SJCRH30 (cell line): ENCODE data around the gene CYB561D1. TPM values are rescaled to one million over a fixed set of nuclear protein-coding genes. Genes with fewer than 3 reads are reported as not detected.
"Not testable (repeated sequence)": the region's sequence is repeated elsewhere in the genome, so short reads cannot be mapped to it uniquely, and the experiment has no call there.

Source experiments
- DNase-seq, 2 experiments: peaks; one replicate each; pipeline ENCODE4 v3.0.0-alpha.2; 2015 to 2020
- H3K27ac ChIP-seq: fragments of 250-450 bp; sonication (Bioruptor Pico); 2 replicates; pipeline ENCODE4 v1.5.1; 2020; ENCODE audit warnings: mild to moderate bottlenecking, moderate library complexity
- H3K27me3 ChIP-seq: fragments of 250-450 bp; sonication (Bioruptor Pico); 2 replicates; pipeline ENCODE4 v1.5.1; 2020; ENCODE audit warnings: mild to moderate bottlenecking, moderate library complexity
- H3K36me3 ChIP-seq: fragments of 250-450 bp; sonication (Bioruptor Pico); 2 replicates; pipeline ENCODE4 v1.5.1; 2020; ENCODE audit warnings: mild to moderate bottlenecking, moderate library complexity
- H3K4me1 ChIP-seq: fragments of 250-450 bp; sonication (Bioruptor Pico); 2 replicates; pipeline ENCODE4 v1.5.1; 2020; ENCODE audit warnings: mild to moderate bottlenecking, moderate library complexity
- H3K4me3 ChIP-seq: fragments of 250-450 bp; sonication (Bioruptor Pico); 2 replicates; pipeline ENCODE4 v1.5.1; 2020; ENCODE audit warnings: mild to moderate bottlenecking, moderate library complexity
- H3K9me3 ChIP-seq: fragments of 250-450 bp; sonication (Bioruptor Pico); replicated peaks from 2 replicates; pipeline ENCODE4 v1.5.1; 2020; ENCODE audit warnings: mild to moderate bottlenecking, moderate library complexity
- total RNA-seq: library from RNA; depleted of rRNA; stranded (reverse); fragments of >200 nt; shearing (Covaris generic); gene quantifications from 2 replicates; pipeline ENCODE4 v1.2.3, GENCODE V29; 2014

Gene CYB561D1
- total RNA-seq, 1 experiment from 2014 or later = 9.7 TPM

DNA sequence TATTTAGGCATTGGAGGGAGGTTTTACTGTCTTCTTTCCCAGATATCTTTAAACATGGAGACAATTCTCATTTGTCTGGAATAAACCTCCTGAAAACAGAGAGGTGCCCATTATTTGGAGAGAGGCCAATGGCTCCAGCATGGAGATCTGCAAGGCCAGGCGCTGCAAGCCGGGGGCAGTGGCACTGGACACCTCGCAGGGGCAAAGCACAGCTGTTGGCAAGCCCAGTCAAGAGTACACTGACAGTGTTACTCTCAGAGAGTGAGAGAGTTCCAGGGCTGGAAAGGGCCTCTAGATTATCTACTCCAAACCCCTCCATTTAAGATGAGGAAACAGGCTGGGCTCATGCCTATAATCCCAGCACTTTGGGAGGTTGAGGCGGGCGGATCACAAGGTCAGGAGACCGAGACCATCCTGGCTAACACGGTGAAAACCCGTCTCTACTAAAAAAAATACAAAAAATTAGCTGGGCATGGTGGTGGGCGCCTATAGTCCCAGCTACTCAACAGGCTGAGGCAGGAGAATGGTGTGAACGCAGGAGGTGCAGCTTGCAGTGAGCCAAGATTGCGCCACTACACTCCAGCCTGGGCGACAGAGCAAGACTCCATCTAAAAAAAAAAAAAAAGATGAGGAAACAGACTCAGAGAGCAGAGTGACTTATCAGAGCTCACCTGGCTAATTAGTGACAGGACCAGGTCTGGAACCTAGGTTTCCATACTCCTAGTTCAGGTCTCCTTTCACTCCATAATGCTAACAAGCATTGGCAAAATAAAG, 20.4 kb upstream of the CYB561D1 start:
- not testable (repeated sequence) for H3K36me3 ChIP-seq, DNase-seq, H3K4me1 ChIP-seq, H3K4me3 ChIP-seq, H3K27ac ChIP-seq, H3K9me3 ChIP-seq
- peaks cover 10% of the 10 kb centered on the region; the same call in 1 of the 2 replicates for H3K27me3 ChIP-seq

DNA sequence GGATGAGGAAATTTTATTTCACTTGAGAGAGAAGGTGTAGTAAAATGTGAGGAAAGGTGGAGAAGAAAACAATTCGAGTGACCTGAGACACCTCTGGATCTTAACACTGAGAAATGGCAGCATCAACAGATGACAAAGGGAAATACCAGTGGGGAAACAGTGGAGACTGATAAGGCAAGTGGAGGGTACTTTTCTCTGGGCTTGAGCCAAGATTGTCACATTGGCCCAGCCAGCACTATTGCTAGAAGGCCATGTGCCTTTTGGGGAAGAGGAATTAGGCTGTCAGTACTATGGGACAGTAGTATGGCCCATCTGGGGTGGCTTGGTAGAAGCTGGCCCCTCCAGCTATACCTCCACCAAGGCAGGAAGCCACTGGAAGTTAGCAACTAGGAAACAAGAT, 19.2 kb upstream of the CYB561D1 start:
- Histone ChIP-seq H3K4me1 (no peaks in the 10 kb centered on the region), H3K27ac (no peak overlapping the region), H3K27me3 (0 out of 2 replicates have a peak, but pooled peaks cover 6% of the 10 kb centered on the region), H3K4me3 (no peak overlapping the region), H3K9me3 (no peaks in the 10 kb centered on the region), H3K36me3 (no peaks in the 10 kb centered on the region)
- DNase-seq = no peak

DNA sequence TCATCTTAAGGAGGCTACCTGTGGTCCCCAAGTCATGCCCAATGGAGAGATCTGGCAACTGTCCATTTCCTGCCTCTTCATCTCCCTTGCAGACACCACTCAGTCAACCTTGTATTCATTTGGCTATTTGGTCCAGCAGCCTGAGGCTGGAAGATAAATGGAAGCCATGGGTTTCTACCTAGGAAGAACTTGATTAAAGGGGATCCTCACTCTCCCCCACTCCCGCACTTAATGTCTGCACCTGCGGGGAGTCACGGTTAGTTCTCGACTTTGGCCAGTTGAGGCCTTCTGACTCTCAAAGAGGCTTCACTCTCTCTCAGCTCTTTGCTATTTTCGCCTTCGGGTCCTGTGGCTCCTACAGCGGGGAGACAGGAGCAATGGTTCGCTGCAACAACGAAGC, 18.6 kb upstream of the CYB561D1 start:
- no peaks in the 10 kb centered on the region for H3K36me3 ChIP-seq
- H3K4me1 ChIP-seq = no peaks in the 10 kb centered on the region
- H3K27me3 ChIP-seq = 0 out of 2 replicates have a peak, but pooled peaks cover 6% of the 10 kb centered on the region
- no peak overlapping the region for H3K4me3 ChIP-seq
- DNase-seq = no peak
- H3K9me3 ChIP-seq = no peaks in the 10 kb centered on the region
- no peak overlapping the region for H3K27ac ChIP-seq

DNA sequence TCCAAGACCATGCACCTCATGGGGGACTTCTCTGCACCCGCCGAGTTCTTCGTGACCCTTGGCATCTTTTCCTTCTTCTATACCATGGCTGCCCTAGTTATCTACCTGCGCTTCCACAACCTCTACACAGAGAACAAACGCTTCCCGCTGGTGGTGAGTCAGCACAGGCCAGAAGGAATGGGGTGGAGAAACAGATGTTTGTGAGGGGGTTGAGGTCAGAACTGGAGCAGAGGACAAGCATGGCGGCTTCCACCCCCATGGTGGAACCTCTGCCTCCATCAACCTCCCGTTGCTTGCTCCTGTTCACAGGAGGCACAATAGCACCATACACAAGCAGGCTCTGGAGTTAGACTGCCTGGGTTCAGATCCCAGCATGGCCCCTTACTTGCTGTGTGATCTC, 17.1 kb upstream of the CYB561D1 start:
- H3K4me1 ChIP-seq = no peaks in the 10 kb centered on the region
- no peak for DNase-seq
- no peaks in the 10 kb centered on the region for H3K36me3 ChIP-seq
- H3K9me3 ChIP-seq = no peaks in the 10 kb centered on the region
- H3K27ac ChIP-seq = no peak overlapping the region
- H3K4me3 ChIP-seq = no peak overlapping the region
- 0 out of 2 replicates have a peak, but pooled peaks cover 3% of the 10 kb centered on the region for H3K27me3 ChIP-seq

DNA sequence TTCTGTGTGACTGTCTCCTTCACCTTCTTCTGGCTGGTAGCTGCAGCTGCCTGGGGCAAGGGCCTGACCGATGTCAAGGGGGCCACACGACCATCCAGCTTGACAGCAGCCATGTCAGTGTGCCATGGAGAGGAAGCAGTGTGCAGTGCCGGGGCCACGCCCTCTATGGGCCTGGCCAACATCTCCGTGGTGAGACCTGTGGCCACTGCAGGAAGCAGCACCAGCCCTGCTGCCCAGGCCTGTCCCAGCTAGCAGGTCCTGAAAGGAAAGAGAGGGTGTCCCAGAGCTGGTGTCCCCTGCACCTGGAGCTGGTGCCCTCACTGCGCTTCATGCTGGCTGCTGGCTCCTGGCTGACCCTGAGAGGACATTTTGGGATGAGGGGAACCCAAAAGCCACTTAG, 16.1 kb upstream of the CYB561D1 start:
- H3K9me3 ChIP-seq = no peaks in the 10 kb centered on the region
- DNase-seq = no peak
- no peak overlapping the region for H3K27ac ChIP-seq
- H3K4me3 ChIP-seq = no peak overlapping the region
- H3K27me3 ChIP-seq = 0 out of 2 replicates have a peak, but pooled peaks cover 3% of the 10 kb centered on the region
- H3K36me3 ChIP-seq = no peaks in the 10 kb centered on the region
- no peaks in the 10 kb centered on the region for H3K4me1 ChIP-seq

DNA sequence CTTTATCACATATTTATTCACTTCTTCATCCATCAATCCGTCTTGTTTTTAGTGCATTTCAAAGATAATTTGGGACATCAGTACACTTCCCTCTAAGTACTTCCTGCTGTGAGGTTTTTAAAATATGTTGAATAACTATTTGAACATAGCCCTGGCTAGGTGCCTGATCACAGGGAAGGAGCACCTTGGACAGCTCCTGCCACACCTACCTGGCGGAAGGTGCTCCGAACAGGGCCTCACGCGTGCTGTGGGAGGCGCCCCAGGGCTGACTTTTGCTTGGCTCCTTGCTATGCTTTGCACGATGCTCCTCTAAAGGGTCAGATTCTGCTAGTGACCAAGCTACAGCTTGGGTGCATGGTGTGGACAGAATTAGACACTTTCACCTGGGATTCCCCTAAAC, 15.1 kb upstream of the CYB561D1 start:
- Histone ChIP-seq H3K4me1 (no peaks in the 10 kb centered on the region), H3K36me3 (no peaks in the 10 kb centered on the region), H3K9me3 (no peaks in the 10 kb centered on the region), H3K27me3 (0 out of 2 replicates have a peak, but pooled peaks cover 3% of the 10 kb centered on the region), H3K4me3 (no peak overlapping the region), H3K27ac (no peak overlapping the region)
- no peak for DNase-seq

DNA sequence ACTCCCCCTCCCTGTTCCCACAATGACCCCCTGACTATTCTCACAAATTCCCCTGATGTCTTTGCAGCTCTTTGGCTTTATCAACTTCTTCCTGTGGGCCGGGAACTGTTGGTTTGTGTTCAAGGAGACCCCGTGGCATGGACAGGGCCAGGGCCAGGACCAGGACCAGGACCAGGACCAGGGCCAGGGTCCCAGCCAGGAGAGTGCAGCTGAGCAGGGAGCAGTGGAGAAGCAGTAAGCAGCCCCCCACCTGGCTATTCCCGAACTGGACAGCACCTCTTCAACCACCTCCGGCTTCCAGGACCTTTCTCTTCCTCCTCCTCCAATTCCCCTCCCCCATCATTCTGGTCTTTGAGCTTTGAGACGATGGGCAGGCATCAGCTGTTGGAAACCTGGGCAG, 14.6 kb upstream of the CYB561D1 start:
- Histone ChIP-seq H3K27me3 (0 out of 2 replicates have a peak, but pooled peaks cover 3% of the 10 kb centered on the region), H3K4me1 (no peaks in the 10 kb centered on the region), H3K36me3 (no peaks in the 10 kb centered on the region), H3K4me3 (no peak overlapping the region), H3K9me3 (no peaks in the 10 kb centered on the region), H3K27ac (no peak overlapping the region)
- DNase-seq = no peak

DNA sequence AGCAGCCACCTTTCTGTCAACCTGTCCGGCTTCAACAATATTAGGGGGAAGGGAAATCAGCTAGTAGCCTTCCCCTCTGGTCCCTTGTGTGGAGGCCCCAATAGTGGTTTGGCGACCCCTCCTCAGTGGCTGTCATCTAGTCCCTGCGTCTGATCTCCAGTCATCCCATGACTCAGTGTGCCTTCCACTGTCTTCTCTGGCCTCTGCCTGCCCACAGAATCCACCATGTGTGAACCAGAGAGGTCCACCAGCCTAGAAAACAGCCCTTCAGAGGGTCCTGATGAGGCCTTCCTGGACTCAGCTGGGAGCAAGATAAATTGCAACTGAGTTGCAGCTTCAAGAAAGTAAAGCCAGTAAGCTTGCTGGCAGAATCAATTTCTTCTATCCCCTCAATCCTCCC, 14.0 kb upstream of the CYB561D1 start:
- no peak overlapping the region for H3K27ac ChIP-seq
- H3K36me3 ChIP-seq = no peaks in the 10 kb centered on the region
- no peak for DNase-seq
- H3K9me3 ChIP-seq = no peaks in the 10 kb centered on the region
- 0 out of 2 replicates have a peak, but pooled peaks cover 3% of the 10 kb centered on the region for H3K27me3 ChIP-seq
- H3K4me3 ChIP-seq = no peak overlapping the region
- H3K4me1 ChIP-seq = no peaks in the 10 kb centered on the region

DNA sequence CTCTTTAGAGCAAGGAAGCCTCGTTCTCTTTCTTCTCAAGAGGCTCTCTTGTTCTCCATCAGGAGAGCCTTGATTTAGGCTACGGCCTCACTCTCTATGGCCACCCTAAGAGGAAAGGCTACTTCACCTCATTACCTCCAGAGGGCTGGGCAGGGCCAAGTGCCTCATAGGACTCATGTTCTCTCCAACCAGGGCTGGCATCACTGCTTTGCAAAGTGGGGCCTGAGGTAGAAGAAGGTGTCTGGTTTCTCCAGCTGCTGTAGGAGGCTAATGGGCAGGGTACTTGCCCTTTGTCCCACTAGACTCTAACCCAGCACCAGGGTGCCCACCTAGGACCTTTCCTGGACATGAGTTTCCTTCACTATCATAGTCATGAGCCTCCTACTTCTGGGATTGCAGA, 12.2 kb upstream of the CYB561D1 start:
- DNase-seq = no peak
- no peaks in the 10 kb centered on the region for H3K9me3 ChIP-seq
- H3K4me1 ChIP-seq = no peaks in the 10 kb centered on the region
- no peak overlapping the region for H3K4me3 ChIP-seq
- no peaks in the 10 kb centered on the region; the same call in 1 of the 2 replicates for H3K36me3 ChIP-seq
- H3K27me3 ChIP-seq = no peaks in the 10 kb centered on the region
- H3K27ac ChIP-seq = no peak overlapping the region

DNA sequence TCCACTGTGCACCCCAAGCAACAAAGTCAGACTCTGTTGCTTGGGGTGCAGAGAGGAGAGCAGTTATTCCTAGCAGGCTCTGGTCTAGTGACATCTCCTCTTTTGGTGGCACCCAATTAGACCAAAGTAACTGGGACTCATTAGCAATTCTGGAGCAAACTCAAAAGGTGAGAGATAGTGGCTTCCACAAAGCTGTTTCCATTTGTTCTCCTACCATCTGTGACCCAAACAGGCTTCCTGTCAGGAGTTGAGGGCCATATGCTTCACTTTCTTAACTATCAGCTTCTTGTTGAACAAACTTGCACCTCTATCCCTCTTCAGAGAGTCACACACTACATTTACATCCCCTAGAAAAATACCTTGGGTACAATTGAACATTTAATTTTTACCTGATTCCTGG, 11.7 kb upstream of the CYB561D1 start:
- no peak for DNase-seq
- no peaks in the 10 kb centered on the region for H3K27me3 ChIP-seq
- no peaks in the 10 kb centered on the region for H3K9me3 ChIP-seq
- H3K36me3 ChIP-seq = no peaks in the 10 kb centered on the region; the same call in 1 of the 2 replicates
- H3K4me3 ChIP-seq = no peak overlapping the region
- H3K4me1 ChIP-seq = no peaks in the 10 kb centered on the region
- no peak overlapping the region for H3K27ac ChIP-seq

DNA sequence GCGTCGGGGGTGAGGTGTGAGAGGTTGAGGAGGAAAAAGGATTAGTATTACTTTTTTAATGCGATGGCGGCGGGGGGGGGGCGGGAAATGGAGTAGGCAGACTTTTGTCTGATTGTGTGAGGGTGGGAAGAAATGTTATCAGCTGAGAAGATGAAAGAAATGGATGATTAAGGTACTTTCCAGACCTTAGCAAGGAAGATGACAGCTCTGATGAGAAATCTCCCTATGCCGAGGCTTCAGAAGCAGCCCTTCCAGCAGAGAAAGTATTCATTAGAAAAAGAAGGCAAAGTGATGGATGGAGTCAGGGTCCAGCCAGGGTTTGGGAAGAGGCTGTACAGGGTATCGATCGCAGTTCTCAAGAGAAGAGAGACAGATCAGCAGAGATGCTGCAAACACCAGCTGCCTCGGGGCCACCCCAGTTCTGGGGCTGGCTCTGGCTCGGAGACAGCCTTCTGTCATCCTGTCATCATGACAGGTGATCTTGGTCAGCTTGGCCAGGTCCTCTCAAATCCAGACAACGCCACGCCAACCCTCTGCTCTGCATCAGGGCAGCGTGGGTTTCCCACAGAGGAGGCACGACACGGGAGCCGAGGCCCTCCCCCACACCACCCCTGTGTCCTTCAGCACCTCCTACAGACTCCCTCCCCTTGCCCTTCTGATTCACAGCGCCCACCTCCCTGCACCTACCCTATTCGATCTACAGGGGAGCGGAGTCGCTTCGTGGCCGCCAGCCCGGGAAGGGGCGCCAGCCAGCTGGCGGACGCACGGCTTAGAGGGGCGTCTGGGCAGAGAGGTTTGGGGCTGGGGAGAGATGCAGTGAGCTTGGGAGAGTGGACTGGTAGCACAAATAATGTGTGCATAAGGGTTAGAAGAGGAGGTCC, 10.9 kb upstream of the CYB561D1 start:
- H3K36me3 ChIP-seq = no peaks in the 10 kb centered on the region; the same call in 1 of the 2 replicates
- H3K27ac ChIP-seq = no peak overlapping the region
- no peaks in the 10 kb centered on the region for H3K9me3 ChIP-seq
- no peaks in the 10 kb centered on the region for H3K4me1 ChIP-seq
- no peaks in the 10 kb centered on the region for H3K27me3 ChIP-seq
- peak overlapping the region; percentile 94 for H3K4me3 ChIP-seq
- DNase-seq = peak in 1 of 2 experiments; percentile 52

DNA sequence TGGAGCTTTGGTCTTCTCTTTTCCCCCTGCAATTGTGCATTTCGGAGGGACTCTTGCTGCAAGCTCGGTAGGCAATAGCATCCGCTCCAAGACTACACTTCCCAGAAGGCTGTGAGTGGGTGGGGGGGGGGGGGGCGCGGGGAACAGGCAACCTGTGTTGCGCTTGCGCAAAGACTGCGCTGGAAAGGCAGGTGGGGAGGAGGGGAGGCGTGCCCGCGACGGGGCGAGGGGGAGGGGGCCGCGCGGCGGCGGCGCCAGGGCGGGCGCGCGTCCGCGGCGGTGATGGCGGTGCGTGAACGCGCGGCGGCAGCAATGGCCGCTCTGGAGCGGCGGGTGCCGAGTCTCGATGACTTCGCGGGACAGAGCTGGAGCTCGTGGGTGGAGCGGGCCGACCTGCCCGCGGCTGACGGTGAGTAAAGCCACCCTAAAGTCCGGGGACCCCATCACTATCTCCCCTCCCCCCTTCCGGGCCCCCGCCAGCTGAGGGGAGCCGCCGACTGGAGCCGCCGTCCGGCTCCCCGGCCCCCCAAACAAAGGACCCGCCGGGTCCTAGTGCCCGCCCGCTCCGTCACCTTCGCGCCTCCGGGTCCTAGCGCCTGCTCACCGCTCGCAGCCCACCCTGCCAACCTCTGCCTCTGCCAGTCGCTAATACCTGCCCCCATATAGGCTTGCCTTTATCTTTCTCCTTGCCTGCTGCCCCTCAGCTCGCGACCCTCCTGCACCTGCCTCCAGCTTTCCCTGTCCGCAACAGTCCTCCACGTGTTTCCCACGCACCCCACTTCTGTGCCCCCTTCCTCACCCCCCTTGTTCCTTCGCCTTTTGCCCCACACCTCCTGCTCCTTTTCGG, 10.0 kb upstream of the CYB561D1 start, which contains the start of gene ATXN7L2:
ATXN7L2 (plus strand) TSS at position 234 of the 847 bp plus-strand sequence; CDS start at position 283, 49 bp downstream.
- peak within 1 kb of the TSS; percentile 97 for H3K27ac ChIP-seq
- peak; percentile 93 to 94 for DNase-seq
- H3K9me3 ChIP-seq = no peaks in the 10 kb centered on the region
- H3K4me3 ChIP-seq = peak within 1 kb of the TSS; percentile 94
- H3K27me3 ChIP-seq = no peaks in the 10 kb centered on the region
- H3K36me3 ChIP-seq = no peaks in the 10 kb centered on the region; the same call in 1 of the 2 replicates
- no peaks in the 10 kb centered on the region for H3K4me1 ChIP-seq

DNA sequence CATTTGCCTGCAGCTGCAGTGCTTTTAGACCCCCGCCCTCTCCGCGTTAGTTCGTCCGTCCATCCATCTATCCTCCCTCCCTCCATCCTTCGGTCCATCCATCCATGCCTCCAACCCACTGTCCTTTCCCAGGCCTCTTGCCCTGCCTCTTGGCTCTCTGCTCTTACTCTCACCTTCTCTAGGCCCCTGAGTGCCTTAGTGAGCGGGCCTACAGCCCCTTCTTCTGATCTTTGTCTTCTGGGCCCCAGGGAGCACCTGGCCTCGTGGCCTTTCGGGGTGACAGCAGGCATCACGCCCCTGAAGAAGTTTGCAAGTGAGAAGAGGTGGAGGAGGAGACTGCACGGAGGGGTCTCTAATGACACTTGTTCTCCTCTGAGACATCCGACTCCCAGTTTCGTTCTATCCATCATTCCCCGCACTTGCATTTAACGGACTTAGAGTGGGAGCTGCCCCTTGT, 9.3 kb upstream of the CYB561D1 start:
- Histone ChIP-seq H3K36me3 (no peaks in the 10 kb centered on the region; the same call in 1 of the 2 replicates), H3K4me1 (no peaks in the 10 kb centered on the region), H3K9me3 (no peaks in the 10 kb centered on the region), H3K27me3 (no peaks in the 10 kb centered on the region), H3K27ac (peak overlapping the region; percentile 97), H3K4me3 (peak overlapping the region; percentile 94)
- no peak for DNase-seq

DNA sequence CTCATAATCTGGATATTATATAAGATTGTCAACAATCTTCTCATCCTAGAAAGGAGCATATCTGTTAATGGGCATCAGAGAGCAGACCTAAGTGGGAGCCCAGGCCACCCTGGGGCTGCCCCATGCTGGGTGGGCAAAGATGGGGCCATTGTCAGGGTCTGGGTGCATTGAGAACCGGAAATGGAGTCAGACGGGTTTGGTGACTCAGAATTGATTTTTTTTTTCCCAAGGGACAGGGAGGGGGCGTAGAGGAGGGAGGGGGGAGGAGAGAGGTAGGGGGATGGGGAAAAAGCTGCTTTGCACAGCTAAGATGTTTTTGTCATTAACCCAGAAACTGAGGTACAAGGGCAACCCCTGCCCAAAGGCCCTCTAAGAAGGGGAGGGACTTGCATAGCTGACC, 8.9 kb upstream of the CYB561D1 start:
- Histone ChIP-seq H3K27me3 (no peaks in the 10 kb centered on the region), H3K9me3 (no peaks in the 10 kb centered on the region), H3K27ac (no peak overlapping the region), H3K36me3 (no peaks in the 10 kb centered on the region; the same call in 1 of the 2 replicates), H3K4me1 (no peaks in the 10 kb centered on the region), H3K4me3 (peak overlapping the region; percentile 94)
- DNase-seq = no peak
